ENCODE results near the gene WDR64.
"Not testable (repeated sequence)": the region's sequence is repeated elsewhere in the genome, so short reads cannot be mapped to it uniquely, and the experiment has no call there.

Gene WDR64

GRCh38 chr1:241813768-241814320, 161.8 kb downstream of the WDR64 start:
- DNase-seq, result peak in 2 of 3 donors; percentile 38 to 46

DNA sequence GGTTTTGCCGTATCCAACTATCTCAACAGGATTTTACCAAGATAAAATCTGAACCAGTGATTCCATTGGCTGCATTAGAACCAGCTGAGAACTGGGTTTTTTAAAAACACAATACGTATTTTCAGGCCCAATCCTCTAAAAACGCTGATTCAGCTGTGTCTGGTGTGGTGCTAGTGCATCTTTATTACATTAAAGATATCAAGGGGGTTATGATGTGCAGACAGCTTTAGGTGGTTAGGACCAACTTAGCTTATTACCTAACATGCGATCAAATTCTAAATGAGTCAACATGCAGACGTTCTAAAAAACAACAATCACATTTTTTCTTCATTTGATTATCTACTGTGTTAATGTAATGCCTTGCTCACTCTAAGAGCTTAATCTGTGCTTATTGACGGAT, 163.9 kb downstream of the WDR64 start:
- no peak for DNase-seq

DNA sequence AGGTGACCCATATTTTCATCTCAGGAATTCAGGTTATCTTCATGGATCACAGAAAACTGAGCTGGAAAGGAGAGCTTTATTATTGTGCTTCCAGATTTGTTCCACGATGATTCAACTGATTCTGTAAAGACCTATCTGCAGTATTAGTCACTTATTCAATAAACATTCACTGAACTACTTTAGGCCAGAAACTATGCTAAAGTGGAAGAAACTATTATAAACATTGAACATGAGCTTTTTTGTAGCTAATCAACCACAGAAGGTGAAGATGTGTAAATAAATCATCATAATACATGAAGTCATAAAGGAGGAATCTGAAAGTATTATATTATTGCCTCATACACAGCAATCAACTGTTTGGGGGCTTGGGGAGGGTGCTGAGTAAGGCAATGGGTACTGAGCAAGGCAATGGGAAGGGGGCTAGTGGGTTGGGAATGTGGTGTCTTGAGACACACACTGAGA, 165.3 kb downstream of the WDR64 start:
- no peak for DNase-seq

GRCh38 chr1:241817956-241818612, 166.0 kb downstream of the WDR64 start:
- DNase-seq, result peak in 1 of 3 donors; percentile 50

DNA sequence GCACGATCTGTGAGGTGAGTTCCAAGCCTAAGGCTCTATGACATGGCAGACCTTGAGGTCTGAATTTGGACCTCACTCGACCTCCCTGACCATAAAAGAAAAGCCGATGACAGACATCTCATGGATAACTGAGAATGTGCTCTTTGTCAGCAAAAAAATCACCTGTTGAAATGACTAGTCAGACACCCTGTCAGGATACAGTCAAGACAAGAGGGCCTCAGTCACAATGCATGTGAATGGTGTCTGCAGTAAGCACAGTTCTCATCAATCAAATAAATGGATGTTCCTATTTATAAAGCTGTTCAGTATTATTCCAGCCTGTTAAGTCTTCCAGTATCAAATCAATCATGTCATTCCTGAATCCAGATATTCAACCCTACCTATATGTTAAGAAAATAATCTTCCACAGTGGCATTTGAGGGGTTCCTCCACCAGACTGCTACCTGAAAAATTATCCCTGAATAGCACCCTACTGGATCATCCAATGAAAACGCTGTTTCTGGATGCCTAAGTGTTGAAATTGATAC, 167.3 kb downstream of the WDR64 start:
- no peak for DNase-seq

DNA sequence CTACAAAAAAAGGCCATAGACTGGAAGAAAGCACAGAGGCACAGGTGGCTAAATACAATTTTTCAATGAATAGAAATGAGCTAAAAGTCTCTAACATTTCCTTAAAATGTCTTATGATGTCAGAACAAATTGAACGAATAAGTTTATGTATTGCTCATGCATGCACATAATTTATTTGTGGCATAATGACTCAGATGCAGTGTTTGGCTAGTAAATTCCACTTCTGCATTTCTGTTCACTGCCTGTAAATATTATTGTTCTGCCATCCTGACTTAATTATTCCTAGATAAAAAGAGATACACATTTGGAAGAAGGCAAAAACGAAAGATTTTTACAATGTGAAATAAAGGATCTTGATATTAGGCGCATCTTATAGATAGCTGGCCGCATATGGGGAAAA, 169.3 kb downstream of the WDR64 start:
- DNase-seq, result peak; percentile 63 to 93 (median 92)

GRCh38 chr1:241822846-241823245, 170.8 kb downstream of the WDR64 start:
- no peak for DNase-seq

GRCh38 chr1:241823925-241824324, 171.8 kb downstream of the WDR64 start:
- DNase-seq, result no peak

GRCh38 chr1:241825581-241825980, 173.5 kb downstream of the WDR64 start:
- no peak for DNase-seq

DNA sequence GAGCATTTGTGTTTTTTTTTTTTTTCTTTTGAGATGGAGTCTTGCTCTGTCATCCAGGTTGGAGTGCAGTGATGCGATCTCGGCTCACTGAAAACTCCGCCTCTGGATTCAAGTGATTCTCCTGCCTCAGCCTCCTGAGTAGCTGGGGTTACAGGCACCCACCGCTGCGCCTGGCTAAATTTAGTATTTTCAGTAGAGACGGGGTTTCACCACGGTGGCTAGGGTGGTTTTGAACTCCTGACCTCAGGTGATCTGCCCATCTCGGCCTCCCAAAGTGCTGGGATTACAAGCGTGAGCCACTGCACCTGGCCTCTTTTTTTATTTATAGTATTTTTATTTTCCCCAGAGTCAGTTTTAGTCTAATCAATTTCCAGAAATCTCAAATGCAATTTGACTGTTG, 174.5 kb downstream of the WDR64 start:
- not testable (repeated sequence) for DNase-seq

DNA sequence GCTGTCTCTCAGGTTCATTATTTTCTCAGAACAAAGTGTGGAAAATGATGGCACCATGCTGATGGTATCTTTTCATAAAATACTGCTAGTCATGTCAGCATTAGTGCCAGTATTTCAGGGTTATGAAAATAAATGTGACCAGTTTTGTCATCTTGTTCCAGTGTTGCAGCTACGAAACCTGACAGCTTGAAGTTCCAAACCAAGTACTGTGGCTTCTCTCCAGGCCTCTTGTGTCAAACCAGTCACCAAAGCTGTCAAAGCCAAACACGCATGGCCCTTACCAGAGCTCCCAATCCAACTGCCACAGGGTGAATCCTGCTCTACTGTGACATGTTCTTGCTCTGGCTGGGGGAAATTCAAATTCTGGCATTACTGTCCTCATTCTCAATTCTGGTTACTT, 175.2 kb downstream of the WDR64 start:
- DNase-seq, result no peak

- DNase-seq, result no peak
Observed at GRCh38 chr1:241828463-241829021, 176.5 kb downstream of the WDR64 start.

- DNase-seq, result peak in 2 of 3 donors; percentile 58 to 59
Observed at GRCh38 chr1:241829468-241829867, 177.4 kb downstream of the WDR64 start.

GRCh38 chr1:241834733-241835377, 182.8 kb downstream of the WDR64 start:
- DNase-seq, result peak; percentile 52 to 76 (median 71)

DNA sequence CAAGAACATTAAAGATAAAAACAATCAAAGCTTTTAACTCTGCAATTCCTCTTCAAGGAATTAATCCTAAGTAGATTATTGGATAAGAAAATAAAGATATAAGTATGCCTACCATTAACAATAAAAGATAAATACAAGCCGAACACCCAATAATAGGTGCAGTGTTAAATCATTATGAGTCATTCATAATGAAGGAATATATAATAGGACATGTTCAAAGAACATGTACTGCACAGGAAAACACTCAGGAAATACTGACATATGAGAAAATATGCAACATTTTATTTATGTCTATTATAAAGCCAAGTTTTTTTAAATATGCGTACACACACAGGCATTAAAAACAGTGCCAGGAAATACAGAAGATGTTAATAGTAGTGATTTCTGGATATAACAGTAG, 184.9 kb downstream of the WDR64 start:
- DNase-seq, result no peak

GRCh38 chr1:241837416-241837815, 185.3 kb downstream of the WDR64 start:
- DNase-seq, result no peak

- DNase-seq, result no peak
Observed at GRCh38 chr1:241837901-241838300, 185.8 kb downstream of the WDR64 start.

- peak; percentile 40 to 62 (median 45) for DNase-seq
Observed at GRCh38 chr1:241838897-241839296, 186.8 kb downstream of the WDR64 start.

GRCh38 chr1:241839369-241839979, 187.4 kb downstream of the WDR64 start:
- no peak for DNase-seq

DNA sequence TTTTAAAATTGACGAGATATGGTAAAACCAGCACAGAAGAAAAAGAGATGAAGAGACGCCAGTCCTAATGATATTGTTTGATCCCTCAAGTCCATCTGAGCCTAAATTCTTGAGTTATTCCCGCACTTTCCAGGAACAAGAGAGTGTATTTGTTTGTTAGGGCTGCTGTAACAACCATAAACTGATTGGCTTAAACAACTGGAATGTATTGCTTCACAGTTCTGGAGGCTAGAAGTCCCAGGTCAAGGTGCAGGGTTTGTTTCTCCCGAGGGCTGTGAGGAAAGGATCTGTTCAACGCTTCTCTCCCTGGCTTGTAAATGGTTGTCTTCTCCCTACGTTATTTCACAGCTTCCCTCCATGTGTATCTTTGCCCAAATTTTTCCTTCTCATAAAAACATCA, 188.1 kb downstream of the WDR64 start:
- no peak for DNase-seq

DNA sequence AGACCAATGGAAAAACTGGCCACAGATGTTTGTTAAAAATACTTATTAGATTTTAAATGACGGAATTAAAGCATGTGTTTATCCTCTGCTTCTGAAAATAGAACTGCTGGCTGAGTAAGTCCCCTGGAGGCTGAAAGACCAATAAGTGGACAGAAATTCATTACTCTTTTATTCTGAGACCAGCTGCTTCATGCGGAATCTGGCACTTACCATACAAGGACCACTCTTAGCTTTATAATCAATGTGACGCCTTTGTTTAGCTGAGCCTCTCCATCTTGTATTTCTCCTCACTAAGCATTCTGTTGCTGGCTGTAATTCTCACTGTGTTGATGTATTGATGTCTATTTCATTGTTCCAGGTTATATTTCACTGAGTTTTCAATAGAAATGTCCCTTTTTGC, 189.6 kb downstream of the WDR64 start:
- no peak for DNase-seq

GRCh38 chr1:241842565-241842964, 190.5 kb downstream of the WDR64 start:
- no peak for DNase-seq

DNA sequence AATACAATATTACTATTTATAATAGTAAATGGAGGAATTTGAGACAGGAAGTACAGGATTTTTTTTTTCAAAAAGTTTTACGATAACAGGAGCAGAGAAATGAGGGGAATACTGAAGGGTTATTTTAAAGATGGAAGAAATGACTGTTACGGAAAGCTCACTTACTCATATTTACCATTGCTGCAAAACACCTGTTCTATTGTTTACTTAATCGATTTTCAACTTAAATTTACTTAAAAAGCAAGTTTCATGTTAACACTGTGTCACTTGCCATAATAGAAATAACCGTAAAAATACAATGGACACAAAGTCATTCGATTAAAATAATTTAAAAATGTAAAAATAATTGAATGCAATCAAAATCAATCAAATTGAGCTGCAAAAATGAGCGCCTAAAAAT, 192.5 kb downstream of the WDR64 start:
- no peak for DNase-seq
